ENCODE results near the gene GREB1L.

GRCh38 chr18:21289827-21290226, 47.8 kb downstream of the GREB1L start:
- TF ChIP-seq CTCF (IDR thresholded peaks at IDR 0.05), result no peak
- no peak for TF ChIP-seq POLR2A (IDR thresholded peaks at IDR 0.05)
- TF ChIP-seq POLR2AphosphoS5 (IDR thresholded peaks at IDR 0.05), result no peak
- TF ChIP-seq EP300 (IDR thresholded peaks at IDR 0.05), result no peak
